AG04449 (cell line): Measurements from ENCODE around the gene NPAS3.

ENCODE experiments used
- CTCF ChIA-PET: fragments of 350-600 bp; formaldehyde crosslinking; extraction: SDS; loops from one replicate; lab custom pipeline; 2021; ENCODE audit warnings: antibody characterized with exemption; lab: Yijun Ruan, JAX
- POLR2A ChIA-PET: fragments of 400-600, 350-600 bp; formaldehyde crosslinking; extraction: SDS; loops from one replicate; lab custom pipeline; 2020; ENCODE audit warnings: antibody characterized with exemption, inconsistent platforms; lab: Yijun Ruan, JAX
- DNase-seq: peaks from one replicate; pipeline ENCODE4 v3.0.0-alpha.2; 2010; ENCODE audit warnings: low read depth, low spot score
- H3K4me3 ChIP-seq: 2 replicates; pipeline ENCODE4 v1.5.1; 2011; ENCODE audit warnings: low read depth, mild to moderate bottlenecking, control low read depth, low read length
- CTCF ChIP-seq: IDR thresholded peaks from one replicate; pipeline ENCODE4 v1.5.1; 2011; ENCODE audit warnings: mild to moderate bottlenecking, moderate library complexity, low read length, control low read depth, inconsistent platforms; ENCODE audit not compliant: insufficient read depth; ENCODE audit errors: missing control alignments

The NPAS3 gene

GRCh38 chr14:33273978-33274377, 335.3 kb downstream of the NPAS3 start:
- CTCF ChIA-PET: no interaction called here
- H3K4me3 ChIP-seq: no peak overlapping the region
- TF ChIP-seq CTCF: no peak
- POLR2A ChIA-PET: no interaction called here
- no peak for DNase-seq

GRCh38 chr14:33275879-33276278, 337.2 kb downstream of the NPAS3 start:
- CTCF ChIA-PET: no interaction called here
- no peak for TF ChIP-seq CTCF
- H3K4me3 ChIP-seq: no peak overlapping the region
- POLR2A ChIA-PET: no interaction called here
- DNase-seq: no peak

GRCh38 chr14:33279865-33280264, 341.2 kb downstream of the NPAS3 start:
- H3K4me3 ChIP-seq: no peak overlapping the region
- TF ChIP-seq CTCF: no peak
- ChIA-PET POLR2A (no interaction called here), CTCF (no interaction called here)
- no peak for DNase-seq

GRCh38 chr14:33280646-33281045, 342.0 kb downstream of the NPAS3 start:
- CTCF ChIA-PET: no interaction called here
- no peak overlapping the region for H3K4me3 ChIP-seq
- TF ChIP-seq CTCF: no peak
- no peak for DNase-seq
- POLR2A ChIA-PET: no interaction called here

GRCh38 chr14:33282331-33283230, 343.9 kb downstream of the NPAS3 start:
- CTCF ChIA-PET: no interaction called here
- no peak for TF ChIP-seq CTCF
- no peak overlapping the region for H3K4me3 ChIP-seq
- POLR2A ChIA-PET: no interaction called here
- no peak for DNase-seq

GRCh38 chr14:33285902-33286700, 347.4 kb downstream of the NPAS3 start:
- TF ChIP-seq CTCF: no peak
- ChIA-PET POLR2A (no interaction called here), CTCF (no interaction called here)
- H3K4me3 ChIP-seq: no peak overlapping the region
- DNase-seq: no peak
